T-helper 2 cell treated with Interferon-gamma antibody and Interleukin-4, amounts not matched to agents 5 μg/mL and 100 μg/mL, for 36 hours (primary cell): ENCODE results near the gene LRFN4.
A peak's percentile ranks its signal among the peaks of the same experiment; 100 is the strongest.

Experiments used
- DNase-seq: peaks from one replicate; pipeline ENCODE4 v3.0.0; 2021; ENCODE audit warnings: low spot score
- H3K27ac Mint-ChIP-seq: one replicate; pipeline ENCODE4 v1.8.0; 2021; ENCODE audit warnings: mild to moderate bottlenecking, mixed read lengths
- H3K27me3 Mint-ChIP-seq: one replicate; pipeline ENCODE4 v1.8.0; 2021; ENCODE audit warnings: low read depth, mixed read lengths
- H3K36me3 Mint-ChIP-seq: one replicate; pipeline ENCODE4 v1.8.0; 2021; ENCODE audit warnings: low read depth, mixed read lengths
- H3K4me1 Mint-ChIP-seq: one replicate; pipeline ENCODE4 v1.8.0; 2021; ENCODE audit warnings: low read depth, mixed read lengths
- H3K4me3 Mint-ChIP-seq: one replicate; pipeline ENCODE4 v1.8.0; 2022; ENCODE audit warnings: mild to moderate bottlenecking, moderate library complexity, mixed read lengths
- H3K9me3 Mint-ChIP-seq: one replicate; pipeline ENCODE4 v1.8.0; 2021; ENCODE audit warnings: mixed read lengths

The LRFN4 gene

GRCh38 chr11:66840317-66841091 lies 16.4 kb upstream of the LRFN4 start:
- DNase-seq: no peak
- H3K9me3 Mint-ChIP-seq: no peaks in the 10 kb centered on the region
- H3K27me3 Mint-ChIP-seq: no peaks in the 10 kb centered on the region
- H3K36me3 Mint-ChIP-seq: peaks cover 33% of the 10 kb centered on the region
- peak overlapping the region; percentile 90 for H3K4me3 Mint-ChIP-seq
- H3K4me1 Mint-ChIP-seq: peaks cover 41% of the 10 kb centered on the region
- peak overlapping the region; percentile 59 for H3K27ac Mint-ChIP-seq

- Mint-ChIP-seq H3K27ac (peak overlapping the region; percentile 90), H3K4me1 (peaks cover 38% of the 10 kb centered on the region), H3K9me3 (no peaks in the 10 kb centered on the region), H3K27me3 (no peaks in the 10 kb centered on the region), H3K4me3 (peak overlapping the region; percentile 90), H3K36me3 (peaks cover 33% of the 10 kb centered on the region)
- no peak for DNase-seq
These were observed 15.0 kb upstream of the LRFN4 start for GRCh38 chr11:66841861-66842260.

DNA sequence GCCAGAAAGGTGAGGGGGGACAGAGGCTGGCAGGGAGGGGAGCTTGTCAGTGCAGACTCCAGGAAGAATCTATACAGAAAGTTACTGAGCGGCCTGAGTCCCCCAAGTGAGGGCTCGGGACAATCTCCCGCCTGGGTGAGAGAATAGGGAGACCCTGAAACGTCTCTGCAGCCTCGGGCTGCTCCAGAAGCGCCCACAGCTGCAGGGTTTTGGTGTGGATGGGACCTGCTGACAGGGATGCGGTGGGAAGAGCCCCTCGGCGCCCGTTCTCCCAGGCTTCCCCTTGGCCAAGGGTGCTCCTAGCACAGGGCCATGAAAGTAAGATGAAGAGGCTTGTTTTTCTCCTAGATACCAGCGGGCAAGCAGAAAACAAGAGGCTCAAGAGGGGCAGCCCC lies 14.4 kb upstream of the LRFN4 start:
- H3K36me3 Mint-ChIP-seq: peaks cover 33% of the 10 kb centered on the region
- no peaks in the 10 kb centered on the region for H3K27me3 Mint-ChIP-seq
- peaks cover 38% of the 10 kb centered on the region for H3K4me1 Mint-ChIP-seq
- peak overlapping the region; percentile 90 for H3K4me3 Mint-ChIP-seq
- H3K9me3 Mint-ChIP-seq: no peaks in the 10 kb centered on the region
- no peak for DNase-seq
- H3K27ac Mint-ChIP-seq: peak overlapping the region; percentile 90

DNA sequence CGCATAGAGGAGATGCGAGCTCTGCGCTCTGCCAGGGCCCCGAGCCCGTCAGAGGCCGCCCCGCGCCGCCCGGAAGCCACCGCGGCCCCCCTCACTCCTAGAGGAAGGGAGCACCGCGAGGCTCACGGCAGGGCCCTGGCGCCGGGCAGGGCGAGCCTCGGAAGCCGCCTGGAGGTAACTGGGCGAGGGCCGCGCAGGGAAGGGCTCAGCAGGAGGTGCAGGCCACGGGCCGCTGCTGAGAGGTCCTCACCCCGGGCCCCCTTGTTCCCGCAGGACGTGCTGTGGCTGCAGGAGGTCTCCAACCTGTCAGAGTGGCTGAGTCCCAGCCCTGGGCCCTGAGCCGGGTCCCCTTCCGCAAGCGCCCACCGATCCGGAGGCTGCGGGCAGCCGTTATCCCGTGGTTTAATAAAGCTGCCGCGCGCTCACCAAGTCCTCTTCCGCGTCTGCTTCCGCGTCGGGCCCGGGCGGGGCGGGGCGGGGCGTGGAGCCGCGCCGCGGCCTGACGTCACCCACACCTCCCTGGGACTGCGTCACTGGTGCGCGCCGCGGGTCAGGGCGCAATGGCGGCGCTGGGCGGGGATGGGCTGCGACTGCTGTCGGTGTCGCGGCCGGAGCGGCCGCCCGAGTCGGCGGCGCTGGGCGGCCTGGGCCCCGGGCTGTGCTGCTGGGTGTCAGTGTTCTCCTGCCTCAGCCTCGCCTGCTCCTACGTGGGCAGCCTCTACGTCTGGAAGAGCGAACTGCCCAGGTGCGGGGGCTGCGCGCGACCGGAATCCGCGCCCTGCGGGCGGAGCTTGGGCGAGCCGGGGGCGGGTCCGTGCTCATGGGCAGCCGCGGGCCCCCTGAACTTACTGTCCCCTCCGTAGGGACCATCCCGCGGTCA lies 13.7 kb upstream of the LRFN4 start, which contains the start of gene RCE1:
Gene RCE1 (plus strand): TSS at position 546 of the 880 bp plus-strand sequence. CDS start 15 bp downstream, at position 561.
- Mint-ChIP-seq H3K27me3 (no peaks in the 10 kb centered on the region), H3K36me3 (peaks cover 30% of the 10 kb centered on the region), H3K4me3 (peak within 1 kb of the TSS; percentile 91), H3K9me3 (no peaks in the 10 kb centered on the region), H3K4me1 (peaks cover 38% of the 10 kb centered on the region), H3K27ac (peak within 1 kb of the TSS; percentile 95)
- DNase-seq: peak; percentile 92

- no peak for DNase-seq
- Mint-ChIP-seq H3K4me1 (peaks cover 38% of the 10 kb centered on the region), H3K27ac (peak overlapping the region; percentile 95), H3K4me3 (peak overlapping the region; percentile 91), H3K9me3 (no peaks in the 10 kb centered on the region), H3K36me3 (peaks cover 28% of the 10 kb centered on the region), H3K27me3 (no peaks in the 10 kb centered on the region)
These were observed 12.9 kb upstream of the LRFN4 start for GRCh38 chr11:66843776-66844495.

GRCh38 chr11:66844496-66845142 lies 12.2 kb upstream of the LRFN4 start:
- Mint-ChIP-seq H3K4me3 (peak overlapping the region; percentile 91), H3K27me3 (no peaks in the 10 kb centered on the region), H3K4me1 (peaks cover 35% of the 10 kb centered on the region), H3K9me3 (no peaks in the 10 kb centered on the region), H3K27ac (peak overlapping the region; percentile 95), H3K36me3 (peaks cover 25% of the 10 kb centered on the region)
- DNase-seq: no peak

- Mint-ChIP-seq H3K4me3 (peak overlapping the region; percentile 91), H3K27ac (peak overlapping the region; percentile 49), H3K9me3 (no peaks in the 10 kb centered on the region), H3K4me1 (peaks cover 31% of the 10 kb centered on the region), H3K36me3 (peaks cover 22% of the 10 kb centered on the region), H3K27me3 (no peaks in the 10 kb centered on the region)
- DNase-seq: no peak
These were observed 11.6 kb upstream of the LRFN4 start for GRCh38 chr11:66845143-66845875.

DNA sequence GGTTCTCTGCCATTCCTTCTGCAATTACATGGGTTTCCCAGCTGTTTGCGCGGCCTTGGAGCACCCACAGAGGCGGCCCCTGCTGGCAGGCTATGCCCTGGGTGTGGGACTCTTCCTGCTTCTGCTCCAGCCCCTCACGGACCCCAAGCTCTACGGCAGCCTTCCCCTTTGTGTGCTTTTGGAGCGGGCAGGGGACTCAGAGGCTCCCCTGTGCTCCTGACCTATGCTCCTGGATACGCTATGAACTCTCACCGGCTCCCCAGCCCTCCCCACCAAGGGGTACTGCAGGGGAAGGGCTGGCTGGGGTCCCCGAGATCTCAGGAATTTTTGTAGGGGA lies 11.0 kb upstream of the LRFN4 start:
- H3K27ac Mint-ChIP-seq: no peak overlapping the region
- H3K9me3 Mint-ChIP-seq: no peaks in the 10 kb centered on the region
- peaks cover 26% of the 10 kb centered on the region for H3K4me1 Mint-ChIP-seq
- no peaks in the 10 kb centered on the region for H3K27me3 Mint-ChIP-seq
- H3K36me3 Mint-ChIP-seq: peaks cover 17% of the 10 kb centered on the region
- no peak overlapping the region for H3K4me3 Mint-ChIP-seq
- DNase-seq: no peak

DNA sequence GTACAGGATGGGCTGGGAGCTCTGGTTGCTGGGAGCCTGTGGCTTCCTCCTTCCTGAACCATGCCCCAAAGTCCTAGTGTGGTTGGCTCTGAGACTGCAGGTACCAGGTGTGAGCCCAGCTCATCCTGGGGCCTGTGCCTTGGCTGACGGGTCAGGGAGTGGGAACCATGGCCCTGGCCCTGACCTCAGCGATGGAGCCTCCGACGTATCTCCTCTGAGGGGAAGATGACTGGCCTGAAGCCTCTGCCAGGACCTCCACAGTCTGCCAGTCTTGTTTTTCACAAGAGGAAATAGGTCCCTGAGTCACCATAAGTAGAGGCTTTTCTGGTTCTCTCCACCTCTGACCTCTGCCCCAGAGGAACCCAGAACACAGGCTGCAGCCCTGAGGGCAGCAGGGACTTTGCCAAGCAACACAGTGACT lies 10.2 kb upstream of the LRFN4 start:
- Mint-ChIP-seq H3K27me3 (no peaks in the 10 kb centered on the region), H3K36me3 (peaks cover 14% of the 10 kb centered on the region), H3K27ac (no peak overlapping the region), H3K9me3 (no peaks in the 10 kb centered on the region), H3K4me1 (peaks cover 22% of the 10 kb centered on the region), H3K4me3 (peak overlapping the region; percentile 24)
- no peak for DNase-seq

DNA sequence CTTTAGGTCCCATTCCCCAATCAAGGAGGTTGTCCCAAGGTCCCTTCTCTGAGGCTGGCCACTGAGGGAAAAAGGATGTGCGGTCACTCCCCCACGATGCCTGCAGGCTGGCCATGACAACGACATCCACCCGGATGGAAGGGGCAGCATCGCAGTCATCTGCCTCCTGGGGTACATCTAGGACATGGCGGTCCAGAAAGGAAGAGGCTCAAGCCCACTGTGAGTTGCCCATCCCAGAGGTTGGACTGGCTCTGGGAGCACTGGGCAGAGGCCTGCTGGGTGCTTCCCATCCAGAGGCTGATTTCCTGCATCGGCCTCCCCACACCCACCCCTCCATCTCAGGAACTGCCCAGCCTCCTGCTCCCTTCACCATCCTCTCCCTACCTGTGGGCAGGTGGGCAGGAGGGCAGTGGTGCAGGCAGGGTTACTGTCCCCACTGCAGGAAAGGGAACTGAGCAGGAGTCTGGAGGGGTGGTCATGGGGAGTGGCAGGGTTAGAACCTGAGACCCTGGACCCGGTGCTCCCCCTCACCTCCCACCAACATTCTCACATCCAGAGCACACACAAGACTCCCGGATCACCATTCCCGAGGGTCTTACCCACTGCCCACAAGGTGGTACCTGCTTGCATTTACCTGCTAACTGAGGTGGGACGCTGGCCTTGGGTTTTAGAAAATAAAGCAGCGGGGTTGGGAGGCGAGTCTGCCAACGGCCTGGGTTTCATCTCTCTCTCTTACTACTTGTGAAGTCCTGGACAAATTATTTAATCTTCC lies 9.2 kb upstream of the LRFN4 start:
- Mint-ChIP-seq H3K27me3 (no peaks in the 10 kb centered on the region), H3K4me3 (no peak overlapping the region), H3K4me1 (peaks cover 21% of the 10 kb centered on the region), H3K9me3 (no peaks in the 10 kb centered on the region), H3K27ac (no peak overlapping the region), H3K36me3 (peaks cover 8% of the 10 kb centered on the region)
- no peak for DNase-seq

DNA sequence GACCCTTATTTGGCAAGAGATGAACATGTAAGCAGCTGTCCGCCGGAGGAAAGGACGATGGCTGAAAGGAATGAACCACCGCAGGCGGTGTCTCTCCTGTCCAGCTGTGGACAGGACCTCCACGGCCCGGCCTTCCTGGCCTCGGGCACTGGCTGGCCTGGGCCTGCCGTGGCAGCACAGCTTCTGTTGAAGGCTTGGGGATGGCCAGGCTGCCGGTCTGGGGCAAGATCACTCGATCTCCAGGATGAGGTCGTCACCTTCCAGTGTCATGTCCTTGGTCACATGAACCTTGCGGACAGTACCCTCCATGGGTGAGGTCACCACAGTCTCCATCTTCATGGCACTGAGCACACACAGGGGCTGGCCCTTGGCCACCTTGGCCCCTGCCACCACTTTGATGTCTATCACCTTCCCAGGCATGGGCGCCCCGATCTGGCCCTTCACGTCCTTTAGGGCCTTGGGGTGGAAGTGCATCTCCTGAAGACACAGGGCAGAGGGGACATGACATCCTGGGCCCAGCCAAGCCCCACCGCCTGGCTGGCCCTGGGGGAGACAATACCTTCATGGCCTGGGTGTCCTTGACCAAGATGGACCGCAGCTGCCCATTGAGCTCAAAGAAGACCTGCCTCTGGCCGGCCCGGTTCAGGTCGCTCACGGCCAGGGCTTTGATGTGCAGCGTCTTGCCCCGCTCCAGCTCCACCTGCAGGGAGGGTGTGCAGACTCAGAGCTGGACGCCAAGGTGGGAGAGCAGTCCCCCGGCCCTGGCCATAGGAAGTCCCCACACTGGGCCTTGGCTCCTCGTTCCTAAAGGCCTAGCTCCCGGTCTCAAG lies 8.0 kb upstream of the LRFN4 start:
- no peak for DNase-seq

More for the DNA sequence above, 8.0 kb upstream of the LRFN4 start:
- no peak overlapping the region for H3K27ac Mint-ChIP-seq
- peaks cover 20% of the 10 kb centered on the region for H3K4me1 Mint-ChIP-seq
- no peaks in the 10 kb centered on the region for H3K9me3 Mint-ChIP-seq
- H3K4me3 Mint-ChIP-seq: no peak overlapping the region
- H3K27me3 Mint-ChIP-seq: no peaks in the 10 kb centered on the region
- peaks cover 8% of the 10 kb centered on the region for H3K36me3 Mint-ChIP-seq
